ENCODE results near the gene PHKA2.
"Not testable (repeated sequence)": the region's sequence is repeated elsewhere in the genome, so short reads cannot be mapped to it uniquely, and the experiment has no call there.

PHKA2 gene

GRCh38 chrX:18983666-18984380 lies at the start of gene PHKA2:
PHKA2 (minus strand) TSS chrX:18984114; CDS start chrX:18983932, 182 bp downstream.
- peak in 1 of 2 donors; percentile 9 for DNase-seq (ENCODE audit: low read depth in 2 of 2, low spot score in 1 of 2)

- no peak for DNase-seq (ENCODE audit: low read depth in 2 of 2, low spot score in 1 of 2)
These were observed 46.9 kb upstream of the PHKA2 start for GRCh38 chrX:19030805-19031204.

- DNase-seq (ENCODE audit: low read depth in 2 of 2, low spot score in 1 of 2), result no peak
These were observed 44.6 kb upstream of the PHKA2 start for GRCh38 chrX:19028560-19028959.

DNA sequence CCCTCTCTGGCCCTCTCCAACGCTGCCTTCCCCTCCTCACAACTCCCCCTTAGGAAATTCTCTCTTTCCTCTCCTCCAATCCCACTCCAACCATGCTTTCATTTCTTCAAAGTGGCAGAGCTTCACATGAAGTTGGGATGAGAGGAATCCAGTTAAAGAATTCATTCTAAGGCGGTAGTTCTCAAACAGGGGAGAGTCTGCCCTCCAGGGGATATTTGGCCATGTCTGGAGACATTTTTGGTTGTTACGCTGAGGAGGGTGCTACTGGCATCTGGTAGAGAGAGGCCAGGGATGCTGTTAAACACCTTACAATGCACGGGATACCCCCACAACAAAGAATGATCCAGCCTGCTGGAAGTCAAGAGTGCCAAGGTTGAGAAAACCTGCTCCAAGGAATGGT lies 40.5 kb upstream of the PHKA2 start:
- DNase-seq (ENCODE audit: low read depth in 2 of 2, low spot score in 1 of 2), result no peak

GRCh38 chrX:19019996-19020395 lies 36.1 kb upstream of the PHKA2 start:
- DNase-seq (ENCODE audit: low read depth in 2 of 2, low spot score in 1 of 2), result no peak

- DNase-seq (ENCODE audit: low read depth in 2 of 2, low spot score in 1 of 2), result no peak
These were observed 33.4 kb upstream of the PHKA2 start for GRCh38 chrX:19017271-19017670.

DNA sequence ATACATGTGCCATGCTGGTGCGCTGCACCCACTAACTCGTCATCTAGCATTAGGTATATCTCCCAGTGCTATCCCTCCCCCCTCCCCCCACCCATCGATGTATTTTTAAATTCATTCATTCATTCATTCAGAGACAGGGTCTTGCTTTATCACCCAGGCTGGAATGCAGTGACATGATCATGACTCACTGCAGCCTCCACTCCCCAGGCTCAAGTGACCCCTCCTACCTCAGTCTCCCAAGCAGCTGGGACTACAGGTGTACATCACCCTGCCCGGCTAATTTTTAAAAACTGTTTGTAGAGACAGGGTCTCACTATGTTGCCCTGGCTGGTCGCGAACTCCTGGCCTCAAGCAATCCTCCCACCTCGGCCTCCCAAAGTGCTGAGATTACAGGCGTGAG lies 32.7 kb upstream of the PHKA2 start:
- DNase-seq (ENCODE audit: low read depth in 2 of 2, low spot score in 1 of 2), result not testable (repeated sequence)

GRCh38 chrX:19007868-19008267 lies 24.0 kb upstream of the PHKA2 start:
- DNase-seq (ENCODE audit: low read depth in 2 of 2, low spot score in 1 of 2), result no peak

DNA sequence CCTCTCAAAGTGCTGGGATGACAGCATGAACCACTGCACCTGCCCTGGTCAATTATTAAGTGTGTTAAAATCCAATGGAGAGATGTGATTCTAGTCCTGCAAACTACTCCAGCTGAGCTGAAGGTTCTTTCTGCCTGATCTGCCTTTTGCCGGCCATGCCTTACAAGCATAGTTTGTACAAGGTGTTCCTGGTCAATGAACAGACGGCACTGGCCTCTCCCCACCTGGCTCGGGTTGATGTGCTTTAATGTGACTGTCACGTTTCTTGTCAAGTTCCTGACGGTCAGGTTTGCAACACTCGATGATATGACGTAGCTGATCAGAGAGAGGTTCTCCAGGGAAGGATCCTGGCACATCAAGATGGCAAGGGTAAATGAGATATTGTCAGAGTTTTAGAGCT lies 23.1 kb upstream of the PHKA2 start:
- DNase-seq (ENCODE audit: low read depth in 2 of 2, low spot score in 1 of 2), result no peak

DNA sequence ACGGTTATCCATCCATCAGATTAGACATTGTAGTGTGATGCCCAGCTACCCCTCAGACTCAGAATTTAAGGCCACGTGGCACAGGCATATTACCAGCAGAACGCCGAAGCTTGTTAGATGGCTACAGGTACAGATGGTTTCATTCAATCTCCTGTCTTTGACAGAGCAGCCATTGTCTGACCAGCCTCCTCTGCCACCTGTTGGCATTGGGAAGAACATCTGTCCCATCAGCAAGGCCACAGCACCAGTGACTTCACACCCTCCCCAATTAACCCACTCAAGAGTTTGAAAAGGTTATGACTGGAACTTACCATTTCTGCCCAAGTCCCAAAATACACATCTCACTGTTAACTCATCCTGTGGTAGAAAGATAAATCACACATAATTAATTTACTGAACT lies 22.0 kb upstream of the PHKA2 start:
- DNase-seq (ENCODE audit: low read depth in 2 of 2, low spot score in 1 of 2), result no peak

DNA sequence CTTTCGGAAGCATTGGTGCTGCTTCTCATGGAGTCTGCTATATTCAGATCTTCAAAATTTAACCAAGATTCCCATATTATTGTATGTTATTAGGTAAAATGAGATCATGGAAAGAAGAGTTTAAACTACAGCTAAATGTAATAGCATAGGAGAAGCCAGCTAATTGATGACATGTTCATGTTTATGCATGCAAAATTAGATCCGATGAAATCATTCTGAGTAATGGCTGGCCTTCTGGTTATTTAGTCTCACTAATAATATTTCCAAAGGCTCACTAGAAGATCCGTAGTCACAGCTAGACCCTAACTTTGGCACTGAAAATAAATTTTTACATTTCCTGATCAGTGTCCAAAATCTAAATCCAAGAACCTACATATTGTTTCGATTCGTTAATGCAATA lies 19.8 kb upstream of the PHKA2 start:
- no peak for DNase-seq (ENCODE audit: low read depth in 2 of 2, low spot score in 1 of 2)

DNA sequence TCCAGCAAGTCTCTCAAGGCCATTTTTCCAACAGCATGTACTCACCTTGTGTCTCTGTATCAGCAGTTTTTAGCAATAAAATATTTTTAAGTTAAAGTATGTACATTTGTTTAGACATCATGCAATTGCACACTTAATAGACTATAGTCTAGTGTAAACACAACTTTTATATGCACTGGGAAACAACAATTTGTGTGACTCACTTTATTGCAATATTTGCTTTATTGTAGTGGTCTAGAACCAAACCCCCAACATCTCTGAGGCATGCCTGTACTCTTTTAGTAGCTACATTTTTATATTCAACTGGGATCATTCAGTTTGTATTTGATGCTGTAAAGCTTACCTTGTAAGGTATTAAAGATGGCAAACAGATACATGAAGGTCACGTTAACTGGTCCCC lies 14.7 kb upstream of the PHKA2 start:
- DNase-seq (ENCODE audit: low read depth in 2 of 2, low spot score in 1 of 2), result no peak

DNA sequence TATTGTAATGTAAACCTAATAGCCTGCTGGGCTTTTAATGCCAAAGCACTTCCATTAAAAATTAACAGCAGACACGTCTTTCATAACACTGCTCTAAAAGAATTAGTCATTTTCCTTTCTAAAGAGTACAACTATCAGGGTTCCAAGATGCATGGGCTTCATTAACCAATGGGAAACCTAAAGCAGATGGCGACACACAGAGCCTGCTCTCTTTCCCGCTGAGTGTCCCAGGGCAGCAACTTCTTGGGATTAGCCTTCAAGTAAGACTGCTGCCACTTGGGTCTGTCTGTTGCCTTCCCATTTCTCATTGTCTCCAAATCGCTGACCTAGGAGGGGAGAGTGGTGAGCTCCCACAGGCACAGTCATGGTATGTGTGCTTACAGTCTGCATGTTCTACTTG lies 14.0 kb upstream of the PHKA2 start:
- DNase-seq (ENCODE audit: low read depth in 2 of 2, low spot score in 1 of 2), result no peak

DNA sequence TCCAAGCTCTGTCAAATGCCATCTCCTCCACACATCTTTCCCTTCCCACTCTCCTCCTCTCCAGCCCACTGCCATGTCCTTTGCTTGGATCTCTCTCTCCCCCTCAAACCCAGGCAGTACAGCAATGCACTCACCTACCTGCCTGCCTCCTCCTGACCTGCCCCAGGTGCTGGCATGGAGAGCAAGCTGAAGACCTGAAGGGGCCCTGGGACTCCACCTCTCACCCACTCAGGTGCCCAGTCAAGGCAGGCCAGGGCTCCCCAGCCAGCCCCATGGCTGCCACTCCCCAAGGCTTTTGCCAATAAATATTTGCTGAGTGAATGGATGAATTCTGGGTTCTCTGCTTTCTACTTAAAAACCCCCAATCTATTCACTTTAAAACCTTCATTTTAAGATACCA lies 12.6 kb upstream of the PHKA2 start:
- no peak for DNase-seq (ENCODE audit: low read depth in 2 of 2, low spot score in 1 of 2)

GRCh38 chrX:18995221-18995620 lies 11.3 kb upstream of the PHKA2 start:
- DNase-seq (ENCODE audit: low read depth in 2 of 2, low spot score in 1 of 2), result no peak

DNA sequence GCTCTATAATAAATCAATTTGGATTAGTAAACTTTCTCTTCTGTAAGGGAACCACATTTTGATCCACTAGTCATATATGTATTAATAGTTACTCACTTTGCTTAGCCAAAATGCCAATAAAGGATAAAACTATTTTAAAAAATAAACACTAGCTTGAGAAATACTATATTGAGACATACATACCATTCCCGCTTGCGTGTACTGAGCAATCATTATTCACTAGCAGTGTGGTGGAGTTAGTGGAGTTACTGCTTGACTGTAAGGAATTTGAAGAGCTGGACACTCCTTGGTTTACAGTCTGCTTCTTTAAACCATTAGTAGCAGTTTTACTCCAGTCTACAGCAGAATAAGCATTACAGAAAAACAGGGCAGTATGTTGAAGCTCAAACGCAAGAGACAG lies 10.8 kb upstream of the PHKA2 start:
- DNase-seq (ENCODE audit: low read depth in 2 of 2, low spot score in 1 of 2), result no peak

DNA sequence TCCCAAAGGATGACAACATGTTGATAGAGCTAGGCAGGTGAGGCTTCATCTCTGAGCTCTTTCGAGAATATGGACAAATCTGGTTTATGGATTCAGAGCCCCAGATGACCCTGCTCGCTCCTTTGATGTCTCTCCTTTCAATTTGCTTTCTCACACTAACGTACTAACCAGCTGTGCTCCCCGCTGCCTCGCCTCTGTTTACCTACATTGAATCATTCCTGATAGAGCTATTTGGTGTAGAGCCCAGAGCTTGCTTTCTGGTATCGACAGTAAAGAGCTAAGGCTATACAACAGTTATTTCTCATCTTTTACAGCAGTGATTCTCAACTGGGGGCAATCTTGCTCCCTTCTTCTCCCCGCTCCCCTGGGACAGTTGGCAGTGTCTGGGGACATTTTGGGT lies 8.9 kb upstream of the PHKA2 start:
- no peak for DNase-seq (ENCODE audit: low read depth in 2 of 2, low spot score in 1 of 2)

DNA sequence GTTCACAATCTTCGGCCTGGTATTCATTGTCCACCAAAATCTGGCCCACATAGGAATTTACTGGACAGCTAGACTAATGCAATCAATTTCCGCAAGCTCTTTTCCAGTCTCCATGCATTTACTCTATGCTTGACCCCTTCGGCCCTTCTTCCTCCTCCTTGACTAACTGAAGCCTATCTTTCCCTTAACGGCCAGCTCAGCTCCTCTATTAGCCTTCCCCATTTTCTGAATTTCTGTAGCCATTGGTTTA lies 1.2 kb upstream of the PHKA2 start:
- DNase-seq (ENCODE audit: low read depth in 2 of 2, low spot score in 1 of 2), result no peak

DNA sequence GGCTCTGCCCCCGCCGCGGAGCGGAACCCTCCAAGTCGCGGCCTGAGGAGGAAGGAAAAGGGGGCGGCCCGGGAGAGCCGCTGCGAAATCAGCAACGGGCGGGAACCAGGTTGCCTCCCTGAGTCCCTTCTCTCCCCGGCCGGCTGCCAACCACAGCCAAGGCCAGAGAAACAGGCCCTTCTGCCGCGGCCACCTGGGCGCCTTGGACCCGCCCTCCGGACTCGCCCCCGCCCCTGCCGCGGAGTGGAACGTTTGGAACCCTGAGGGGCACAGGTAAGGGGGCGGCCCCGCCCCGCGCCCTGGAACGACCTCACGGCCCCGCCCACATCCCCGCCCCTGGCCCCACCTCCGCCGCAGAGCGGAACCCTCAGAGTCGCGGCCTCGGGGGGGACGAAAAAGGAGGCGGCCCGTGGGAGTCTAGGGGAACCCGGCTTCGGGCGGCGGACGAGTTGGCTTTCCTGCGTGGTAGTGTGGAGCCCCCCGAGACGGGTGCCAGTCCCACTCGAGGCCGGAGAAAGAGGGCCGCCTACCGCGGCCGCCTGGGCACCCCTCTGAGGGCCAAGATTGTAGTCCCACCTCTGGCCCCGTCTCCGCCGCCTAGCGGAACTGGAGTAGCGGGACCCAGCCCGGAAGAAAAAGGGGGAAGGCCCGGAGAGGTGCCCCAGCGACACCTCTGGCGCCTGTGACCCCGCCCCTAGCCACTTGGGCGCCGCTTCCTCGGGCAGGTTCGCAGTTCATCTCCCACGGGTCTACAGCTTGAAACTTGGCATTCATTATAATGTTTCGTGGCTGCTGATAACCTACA lies 669 bp upstream of the PHKA2 start:
- peak; percentile 67 to 74 for DNase-seq (ENCODE audit: low read depth in 2 of 2, low spot score in 1 of 2)

GRCh38 chrX:18981124-18981807 lies 2.6 kb downstream of the PHKA2 start:
- no peak for DNase-seq (ENCODE audit: low read depth in 2 of 2, low spot score in 1 of 2)

DNA sequence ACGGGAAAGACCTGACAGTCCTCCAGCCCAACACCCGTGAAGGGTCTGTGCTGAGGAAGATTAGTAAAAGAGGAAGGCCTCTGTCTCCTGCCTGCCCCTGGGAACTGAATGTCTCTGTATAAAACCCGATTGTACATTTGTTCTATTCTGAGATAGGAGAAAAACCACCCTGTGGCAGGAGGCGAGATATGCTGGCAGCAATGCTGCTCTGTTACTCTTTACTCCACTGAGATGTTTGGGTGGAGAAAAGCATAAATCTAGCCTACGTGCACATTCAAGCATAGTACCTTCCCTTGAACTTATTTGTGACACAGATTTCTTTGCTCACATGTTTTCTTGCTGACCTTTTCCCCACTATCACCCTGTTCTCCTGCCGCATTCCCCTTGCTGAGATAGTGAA lies 3.7 kb downstream of the PHKA2 start:
- not testable (repeated sequence) for DNase-seq (ENCODE audit: low read depth in 2 of 2, low spot score in 1 of 2)

- no peak for DNase-seq (ENCODE audit: low read depth in 2 of 2, low spot score in 1 of 2)
These were observed 8.9 kb downstream of the PHKA2 start for GRCh38 chrX:18974993-18975392.

Data from stimulated activated CD8-positive, alpha-beta memory T cell treated with anti-CD3 and anti-CD28 coated beads, Interleukin-4, amount 100 ng/mL, for 1 hour (primary cell).